ENCODE measurements around the gene SHANK3. TPM values are rescaled to one million over a fixed set of nuclear protein-coding genes. Genes with fewer than 3 reads are reported as not detected.

SHANK3 gene
- total and polyA plus RNA-seq, 2 experiments from 2014 or later = 0.52 to 4.9 TPM

DNA sequence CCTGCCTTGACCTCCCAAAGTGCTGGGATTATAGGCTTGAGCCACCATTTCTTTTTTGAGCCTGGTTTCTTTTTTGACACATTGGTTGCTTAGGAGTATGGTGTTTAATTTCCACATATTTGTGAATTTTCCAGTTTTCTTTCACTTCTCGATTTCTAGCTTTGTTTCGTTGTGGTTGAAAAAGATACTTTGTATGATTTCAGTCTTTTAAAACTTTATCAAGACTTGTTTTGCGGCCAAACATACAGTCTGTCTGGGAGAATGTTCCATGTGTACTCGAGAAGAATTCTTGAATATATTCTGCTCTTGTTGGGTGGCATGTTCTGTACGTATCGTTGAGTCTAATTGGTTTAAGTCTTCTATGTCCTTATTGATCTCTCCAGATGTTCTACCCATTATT is 20.8 kb downstream of the SHANK3 start (continued):
- TF ChIP-seq, protein P1, sequence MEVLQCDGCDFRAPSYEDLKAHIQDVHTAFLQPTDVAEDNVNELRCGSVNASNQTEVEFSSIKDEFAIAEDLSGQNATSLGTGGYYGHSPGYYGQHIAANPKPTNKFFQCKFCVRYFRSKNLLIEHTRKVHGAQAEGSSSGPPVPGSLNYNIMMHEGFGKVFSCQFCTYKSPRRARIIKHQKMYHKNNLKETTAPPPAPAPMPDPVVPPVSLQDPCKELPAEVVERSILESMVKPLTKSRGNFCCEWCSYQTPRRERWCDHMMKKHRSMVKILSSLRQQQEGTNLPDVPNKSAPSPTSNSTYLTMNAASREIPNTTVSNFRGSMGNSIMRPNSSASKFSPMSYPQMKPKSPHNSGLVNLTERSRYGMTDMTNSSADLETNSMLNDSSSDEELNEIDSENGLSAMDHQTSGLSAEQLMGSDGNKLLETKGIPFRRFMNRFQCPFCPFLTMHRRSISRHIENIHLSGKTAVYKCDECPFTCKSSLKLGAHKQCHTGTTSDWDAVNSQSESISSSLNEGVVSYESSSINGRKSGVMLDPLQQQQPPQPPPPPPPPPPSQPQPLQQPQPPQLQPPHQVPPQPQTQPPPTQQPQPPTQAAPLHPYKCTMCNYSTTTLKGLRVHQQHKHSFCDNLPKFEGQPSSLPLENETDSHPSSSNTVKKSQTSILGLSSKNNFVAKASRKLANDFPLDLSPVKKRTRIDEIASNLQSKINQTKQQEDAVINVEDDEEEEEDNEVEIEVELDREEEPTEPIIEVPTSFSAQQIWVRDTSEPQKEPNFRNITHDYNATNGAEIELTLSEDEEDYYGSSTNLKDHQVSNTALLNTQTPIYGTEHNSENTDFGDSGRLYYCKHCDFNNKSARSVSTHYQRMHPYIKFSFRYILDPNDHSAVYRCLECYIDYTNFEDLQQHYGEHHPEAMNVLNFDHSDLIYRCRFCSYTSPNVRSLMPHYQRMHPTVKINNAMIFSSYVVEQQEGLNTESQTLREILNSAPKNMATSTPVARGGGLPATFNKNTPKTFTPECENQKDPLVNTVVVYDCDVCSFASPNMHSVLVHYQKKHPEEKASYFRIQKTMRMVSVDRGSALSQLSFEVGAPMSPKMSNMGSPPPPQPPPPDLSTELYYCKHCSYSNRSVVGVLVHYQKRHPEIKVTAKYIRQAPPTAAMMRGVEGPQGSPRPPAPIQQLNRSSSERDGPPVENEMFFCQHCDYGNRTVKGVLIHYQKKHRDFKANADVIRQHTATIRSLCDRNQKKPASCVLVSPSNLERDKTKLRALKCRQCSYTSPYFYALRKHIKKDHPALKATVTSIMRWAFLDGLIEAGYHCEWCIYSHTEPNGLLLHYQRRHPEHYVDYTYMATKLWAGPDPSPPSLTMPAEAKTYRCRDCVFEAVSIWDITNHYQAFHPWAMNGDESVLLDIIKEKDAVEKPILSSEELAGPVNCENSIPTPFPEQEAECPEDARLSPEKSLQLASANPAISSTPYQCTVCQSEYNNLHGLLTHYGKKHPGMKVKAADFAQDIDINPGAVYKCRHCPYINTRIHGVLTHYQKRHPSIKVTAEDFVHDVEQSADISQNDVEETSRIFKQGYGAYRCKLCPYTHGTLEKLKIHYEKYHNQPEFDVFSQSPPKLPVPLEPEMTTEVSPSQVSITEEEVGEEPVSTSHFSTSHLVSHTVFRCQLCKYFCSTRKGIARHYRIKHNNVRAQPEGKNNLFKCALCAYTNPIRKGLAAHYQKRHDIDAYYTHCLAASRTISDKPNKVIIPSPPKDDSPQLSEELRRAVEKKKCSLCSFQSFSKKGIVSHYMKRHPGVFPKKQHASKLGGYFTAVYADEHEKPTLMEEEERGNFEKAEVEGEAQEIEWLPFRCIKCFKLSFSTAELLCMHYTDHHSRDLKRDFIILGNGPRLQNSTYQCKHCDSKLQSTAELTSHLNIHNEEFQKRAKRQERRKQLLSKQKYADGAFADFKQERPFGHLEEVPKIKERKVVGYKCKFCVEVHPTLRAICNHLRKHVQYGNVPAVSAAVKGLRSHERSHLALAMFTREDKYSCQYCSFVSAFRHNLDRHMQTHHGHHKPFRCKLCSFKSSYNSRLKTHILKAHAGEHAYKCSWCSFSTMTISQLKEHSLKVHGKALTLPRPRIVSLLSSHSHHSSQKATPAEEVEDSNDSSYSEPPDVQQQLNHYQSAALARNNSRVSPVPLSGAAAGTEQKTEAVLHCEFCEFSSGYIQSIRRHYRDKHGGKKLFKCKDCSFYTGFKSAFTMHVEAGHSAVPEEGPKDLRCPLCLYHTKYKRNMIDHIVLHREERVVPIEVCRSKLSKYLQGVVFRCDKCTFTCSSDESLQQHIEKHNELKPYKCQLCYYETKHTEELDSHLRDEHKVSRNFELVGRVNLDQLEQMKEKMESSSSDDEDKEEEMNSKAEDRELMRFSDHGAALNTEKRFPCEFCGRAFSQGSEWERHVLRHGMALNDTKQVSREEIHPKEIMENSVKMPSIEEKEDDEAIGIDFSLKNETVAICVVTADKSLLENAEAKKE (CRISPR knock-in tag; IDR thresholded peaks at IDR 0.05) = no peak
- TF ChIP-seq ZNF331 (CRISPR knock-in tag; IDR thresholded peaks at IDR 0.05; ENCODE audit: low read depth) (no peak), ZNF114 (CRISPR knock-in tag; IDR thresholded peaks at IDR 0.05) (no peak), NANOG (IDR thresholded peaks at IDR 0.05; ENCODE audit: borderline replicate concordance) (no peak)
- TF ChIP-seq, protein P2, sequence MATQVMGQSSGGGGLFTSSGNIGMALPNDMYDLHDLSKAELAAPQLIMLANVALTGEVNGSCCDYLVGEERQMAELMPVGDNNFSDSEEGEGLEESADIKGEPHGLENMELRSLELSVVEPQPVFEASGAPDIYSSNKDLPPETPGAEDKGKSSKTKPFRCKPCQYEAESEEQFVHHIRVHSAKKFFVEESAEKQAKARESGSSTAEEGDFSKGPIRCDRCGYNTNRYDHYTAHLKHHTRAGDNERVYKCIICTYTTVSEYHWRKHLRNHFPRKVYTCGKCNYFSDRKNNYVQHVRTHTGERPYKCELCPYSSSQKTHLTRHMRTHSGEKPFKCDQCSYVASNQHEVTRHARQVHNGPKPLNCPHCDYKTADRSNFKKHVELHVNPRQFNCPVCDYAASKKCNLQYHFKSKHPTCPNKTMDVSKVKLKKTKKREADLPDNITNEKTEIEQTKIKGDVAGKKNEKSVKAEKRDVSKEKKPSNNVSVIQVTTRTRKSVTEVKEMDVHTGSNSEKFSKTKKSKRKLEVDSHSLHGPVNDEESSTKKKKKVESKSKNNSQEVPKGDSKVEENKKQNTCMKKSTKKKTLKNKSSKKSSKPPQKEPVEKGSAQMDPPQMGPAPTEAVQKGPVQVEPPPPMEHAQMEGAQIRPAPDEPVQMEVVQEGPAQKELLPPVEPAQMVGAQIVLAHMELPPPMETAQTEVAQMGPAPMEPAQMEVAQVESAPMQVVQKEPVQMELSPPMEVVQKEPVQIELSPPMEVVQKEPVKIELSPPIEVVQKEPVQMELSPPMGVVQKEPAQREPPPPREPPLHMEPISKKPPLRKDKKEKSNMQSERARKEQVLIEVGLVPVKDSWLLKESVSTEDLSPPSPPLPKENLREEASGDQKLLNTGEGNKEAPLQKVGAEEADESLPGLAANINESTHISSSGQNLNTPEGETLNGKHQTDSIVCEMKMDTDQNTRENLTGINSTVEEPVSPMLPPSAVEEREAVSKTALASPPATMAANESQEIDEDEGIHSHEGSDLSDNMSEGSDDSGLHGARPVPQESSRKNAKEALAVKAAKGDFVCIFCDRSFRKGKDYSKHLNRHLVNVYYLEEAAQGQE (IDR thresholded peaks at IDR 0.05; ENCODE audit: unreplicated experiment) = no peak
- TF ChIP-seq, protein P3, sequence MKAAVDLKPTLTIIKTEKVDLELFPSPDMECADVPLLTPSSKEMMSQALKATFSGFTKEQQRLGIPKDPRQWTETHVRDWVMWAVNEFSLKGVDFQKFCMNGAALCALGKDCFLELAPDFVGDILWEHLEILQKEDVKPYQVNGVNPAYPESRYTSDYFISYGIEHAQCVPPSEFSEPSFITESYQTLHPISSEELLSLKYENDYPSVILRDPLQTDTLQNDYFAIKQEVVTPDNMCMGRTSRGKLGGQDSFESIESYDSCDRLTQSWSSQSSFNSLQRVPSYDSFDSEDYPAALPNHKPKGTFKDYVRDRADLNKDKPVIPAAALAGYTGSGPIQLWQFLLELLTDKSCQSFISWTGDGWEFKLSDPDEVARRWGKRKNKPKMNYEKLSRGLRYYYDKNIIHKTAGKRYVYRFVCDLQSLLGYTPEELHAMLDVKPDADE (IDR thresholded peaks at IDR 0.05) = no peak
